EH (cell line): ENCODE measurements around the gene STH.

Source experiments
- DNase-seq: peaks from one replicate; pipeline ENCODE4 v3.0.0-alpha.2; 2015; ENCODE audit warnings: low read depth

The STH gene

DNA sequence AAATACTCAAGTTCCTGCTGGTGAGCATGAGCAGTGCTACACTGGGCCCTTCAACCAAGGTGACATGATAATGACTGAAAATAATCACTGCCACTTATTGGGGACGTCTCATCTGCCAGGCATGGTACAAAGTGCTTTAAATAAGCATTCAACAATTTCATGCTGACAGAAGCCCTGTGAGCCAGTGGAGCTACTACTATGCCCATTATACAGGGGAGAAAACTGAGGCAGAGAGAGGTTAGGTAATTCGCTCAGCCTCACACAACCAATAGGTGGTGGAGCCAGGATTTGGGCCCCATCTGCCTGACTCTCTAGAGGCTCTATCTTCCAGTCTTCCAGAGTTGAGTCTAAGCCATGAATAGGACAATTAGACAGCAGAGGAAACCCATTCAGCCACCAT, 30.3 kb upstream of the STH start:
- DNase-seq = no peak

DNA sequence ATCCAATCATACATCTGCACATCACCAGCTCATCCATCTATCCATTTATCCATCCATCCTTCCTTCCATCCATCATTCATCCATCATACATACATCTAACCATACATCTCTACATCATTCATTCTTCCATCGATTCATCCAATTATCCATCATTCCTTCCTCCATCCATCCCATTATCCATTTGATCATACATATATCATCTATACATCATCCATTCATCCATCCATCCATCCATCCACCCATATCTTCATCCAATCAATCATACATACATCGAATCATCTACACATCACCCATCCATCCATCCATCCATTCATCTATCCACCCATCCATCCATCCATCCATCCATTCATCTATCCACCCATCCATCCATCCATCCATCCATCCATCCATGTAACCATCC, 29.3 kb upstream of the STH start:
- DNase-seq = no peak

DNA sequence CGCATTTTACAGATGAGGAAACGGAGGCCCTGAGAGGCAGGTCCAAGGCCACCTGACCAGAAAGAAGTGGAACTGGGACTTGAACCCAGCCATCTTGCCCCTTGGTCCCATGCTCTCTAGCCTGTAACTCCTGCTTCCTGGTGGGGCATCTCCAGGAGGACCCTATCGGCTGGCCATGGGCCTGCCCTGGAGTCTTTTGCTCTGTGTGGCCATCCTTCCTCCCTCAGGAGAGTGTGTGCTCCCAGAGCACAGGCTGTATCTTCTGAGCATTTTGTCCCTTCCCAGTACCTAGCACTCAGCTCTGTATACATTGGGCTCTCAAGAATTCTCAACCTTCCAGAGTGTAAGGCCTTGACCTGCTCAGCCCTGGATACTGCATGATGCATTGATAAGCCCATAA, 28.4 kb upstream of the STH start:
- no peak for DNase-seq

DNA sequence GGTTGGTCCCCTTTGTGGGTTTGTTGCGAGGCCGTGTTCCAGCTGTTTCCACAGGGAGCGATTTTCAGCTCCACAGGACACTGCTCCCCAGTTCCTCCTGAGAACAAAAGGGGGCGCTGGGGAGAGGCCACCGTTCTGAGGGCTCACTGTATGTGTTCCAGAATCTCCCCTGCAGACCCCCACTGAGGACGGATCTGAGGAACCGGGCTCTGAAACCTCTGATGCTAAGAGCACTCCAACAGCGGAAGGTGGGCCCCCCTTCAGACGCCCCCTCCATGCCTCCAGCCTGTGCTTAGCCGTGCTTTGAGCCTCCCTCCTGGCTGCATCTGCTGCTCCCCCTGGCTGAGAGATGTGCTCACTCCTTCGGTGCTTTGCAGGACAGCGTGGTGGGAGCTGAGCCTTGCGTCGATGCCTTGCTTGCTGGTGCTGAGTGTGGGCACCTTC, 27.3 kb upstream of the STH start:
- DNase-seq = no peak

DNA sequence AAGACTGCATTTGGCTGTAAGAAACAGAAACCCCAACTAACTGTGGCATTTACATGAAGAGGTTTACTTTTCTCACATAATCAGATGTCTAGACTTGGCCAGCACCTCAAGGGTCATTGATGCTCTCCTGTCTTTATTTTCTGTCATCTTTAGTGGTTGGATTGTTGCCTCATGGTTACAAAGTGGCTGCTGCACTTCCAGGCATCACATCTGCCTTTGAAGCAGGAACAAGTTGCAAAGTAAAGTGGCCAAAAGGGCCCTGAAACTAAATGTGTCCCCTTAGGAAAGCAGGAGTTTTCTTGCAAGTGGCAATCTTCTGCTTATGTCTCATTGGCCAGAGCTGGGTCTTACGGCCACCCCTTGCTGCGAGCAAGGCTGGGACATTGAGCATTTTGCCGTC, 26.5 kb upstream of the STH start:
- no peak for DNase-seq

GRCh38 chr17:45973099-45973780, 25.8 kb upstream of the STH start:
- DNase-seq = no peak

GRCh38 chr17:45973946-45974859, 24.8 kb upstream of the STH start:
- DNase-seq = no peak

DNA sequence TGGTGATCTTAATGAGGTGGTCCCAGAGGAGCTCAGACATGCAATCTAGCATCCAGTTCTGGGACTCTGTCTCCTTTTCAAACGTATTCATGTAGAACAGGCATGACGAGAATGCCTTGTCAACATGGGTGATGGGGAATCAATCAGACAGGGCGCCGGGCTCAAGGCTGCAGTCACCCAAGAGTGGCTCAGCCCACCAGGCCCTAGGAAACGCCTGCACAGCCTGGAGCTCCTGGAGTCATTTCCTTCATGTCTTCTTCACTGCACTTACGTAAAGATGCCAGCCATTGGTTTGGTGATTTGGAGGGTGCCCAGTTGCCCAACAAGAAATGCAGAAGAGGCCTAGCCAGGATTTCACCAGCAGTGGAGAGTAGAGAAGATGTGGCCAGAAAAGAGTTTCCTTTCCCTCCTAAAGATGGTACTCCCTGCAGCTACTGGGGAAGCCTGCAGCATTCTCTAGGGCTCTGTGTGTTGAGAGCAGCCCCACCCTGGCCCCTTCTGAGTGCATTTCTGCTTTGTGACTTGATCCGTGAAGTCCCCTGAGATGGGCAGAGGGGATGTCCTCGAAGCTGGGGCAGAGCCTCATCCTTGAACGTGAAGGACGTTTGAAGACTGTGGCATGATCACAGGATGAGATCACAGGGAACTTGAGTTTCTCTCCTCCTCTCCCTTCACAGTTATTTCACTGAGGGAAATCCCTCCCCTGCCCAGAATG, 24.0 kb upstream of the STH start:
- no peak for DNase-seq

DNA sequence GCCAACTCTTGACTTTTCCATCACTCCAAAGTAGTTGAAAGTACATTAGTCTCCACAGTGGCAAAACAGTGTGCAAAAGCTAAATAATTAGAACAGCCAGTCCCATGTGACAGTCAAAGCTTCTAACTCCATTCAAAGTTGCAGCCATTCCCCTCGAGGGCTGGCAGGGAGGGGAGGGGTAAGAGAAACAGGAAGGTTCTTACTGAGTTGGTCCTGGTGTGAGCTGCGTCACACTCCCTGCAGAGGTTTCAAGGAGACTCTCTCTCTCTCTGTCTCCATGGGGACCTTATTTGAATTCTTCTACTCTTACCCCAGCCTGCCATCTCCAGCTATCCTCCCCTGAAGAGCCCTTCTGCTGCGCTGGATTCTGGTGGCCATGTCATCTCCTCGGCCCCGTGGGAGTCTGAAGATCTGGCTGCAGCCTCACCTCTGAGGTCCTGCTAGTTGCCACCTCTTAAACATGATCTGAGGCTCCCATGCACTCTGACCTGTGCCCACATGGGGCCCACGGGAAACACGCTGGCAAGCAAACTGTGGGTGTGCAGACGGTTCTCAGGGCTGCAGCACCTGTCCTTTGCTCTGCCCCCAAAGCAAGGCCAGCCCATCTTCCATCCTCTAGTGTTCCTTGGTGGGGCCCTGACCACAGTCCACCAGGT, 23.3 kb upstream of the STH start:
- DNase-seq = no peak

GRCh38 chr17:45976391-45976754, 22.7 kb upstream of the STH start:
- DNase-seq = no peak

- peak; percentile 22 for DNase-seq
Measured at GRCh38 chr17:45976755-45977505, 22.1 kb upstream of the STH start.

GRCh38 chr17:45977506-45977824, 21.6 kb upstream of the STH start:
- DNase-seq = no peak

DNA sequence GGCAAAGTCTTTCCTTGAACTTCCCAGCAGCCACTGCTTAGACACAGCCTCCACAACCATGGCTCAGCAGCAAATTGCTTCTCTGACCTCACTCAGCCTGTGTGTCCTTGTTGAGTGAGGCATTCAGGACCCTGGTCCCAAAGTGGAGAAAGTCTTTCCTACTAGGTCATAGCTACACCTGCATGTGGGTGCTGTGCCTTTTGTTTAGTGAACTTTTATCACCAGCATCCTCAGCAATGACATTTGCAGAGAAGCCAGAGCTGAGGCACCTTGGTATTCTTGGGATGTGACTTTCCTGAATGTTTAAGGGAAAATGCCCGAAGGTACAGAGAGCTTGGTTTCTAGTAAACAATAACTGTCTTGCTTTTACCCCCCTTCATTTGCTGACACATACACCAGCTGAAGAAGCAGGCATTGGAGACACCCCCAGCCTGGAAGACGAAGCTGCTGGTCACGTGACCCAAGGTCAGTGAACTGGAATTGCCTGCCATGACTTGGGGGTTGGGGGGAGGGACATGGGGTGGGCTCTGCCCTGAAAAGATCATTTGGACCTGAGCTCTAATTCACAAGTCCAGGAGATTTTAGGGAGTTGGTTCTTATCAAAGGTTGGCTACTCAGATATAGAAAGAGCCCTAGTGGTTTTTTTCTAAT, 20.9 kb upstream of the STH start:
- no peak for DNase-seq

- no peak for DNase-seq
Measured at GRCh38 chr17:45979137-45979536, 19.9 kb upstream of the STH start.

DNA sequence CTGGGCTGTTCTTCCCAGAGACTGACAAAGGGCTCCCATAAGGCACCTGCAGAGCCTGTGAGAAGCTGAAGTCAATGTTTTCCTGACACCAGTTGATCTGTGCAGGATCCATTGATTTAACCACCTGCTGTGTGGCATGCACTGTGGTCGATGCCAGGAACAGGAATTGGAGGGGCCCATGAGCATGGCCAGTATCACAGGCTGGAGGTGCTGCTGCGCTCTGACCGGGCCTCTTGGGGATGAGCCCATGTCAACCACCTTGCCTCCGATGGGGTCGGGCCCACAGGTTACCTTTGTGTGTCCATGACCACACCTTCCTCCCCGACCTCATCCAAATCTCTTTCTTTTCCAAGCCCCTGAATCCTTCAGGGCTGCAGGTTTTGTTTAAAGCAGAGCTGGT, 18.2 kb upstream of the STH start:
- no peak for DNase-seq

DNA sequence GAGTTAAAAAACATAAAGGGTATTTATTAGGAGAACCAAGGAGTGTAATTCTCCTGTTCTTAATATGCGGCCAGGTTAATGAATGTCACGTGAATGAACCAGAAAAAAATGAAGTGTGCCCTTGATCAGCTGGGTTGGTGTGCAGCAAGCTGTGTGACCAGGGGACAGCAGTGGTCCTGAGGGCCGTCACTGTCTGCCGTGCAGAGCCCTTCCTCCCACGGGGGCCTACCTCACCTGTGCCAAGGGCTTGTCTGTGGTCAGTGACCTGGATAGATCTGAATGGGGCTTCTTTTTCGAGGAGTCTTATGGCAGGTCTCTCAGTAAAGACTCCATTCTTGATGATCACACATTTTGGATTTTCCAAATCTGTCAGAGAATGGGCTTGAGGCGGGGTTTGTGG, 17.7 kb upstream of the STH start:
- DNase-seq = no peak

DNA sequence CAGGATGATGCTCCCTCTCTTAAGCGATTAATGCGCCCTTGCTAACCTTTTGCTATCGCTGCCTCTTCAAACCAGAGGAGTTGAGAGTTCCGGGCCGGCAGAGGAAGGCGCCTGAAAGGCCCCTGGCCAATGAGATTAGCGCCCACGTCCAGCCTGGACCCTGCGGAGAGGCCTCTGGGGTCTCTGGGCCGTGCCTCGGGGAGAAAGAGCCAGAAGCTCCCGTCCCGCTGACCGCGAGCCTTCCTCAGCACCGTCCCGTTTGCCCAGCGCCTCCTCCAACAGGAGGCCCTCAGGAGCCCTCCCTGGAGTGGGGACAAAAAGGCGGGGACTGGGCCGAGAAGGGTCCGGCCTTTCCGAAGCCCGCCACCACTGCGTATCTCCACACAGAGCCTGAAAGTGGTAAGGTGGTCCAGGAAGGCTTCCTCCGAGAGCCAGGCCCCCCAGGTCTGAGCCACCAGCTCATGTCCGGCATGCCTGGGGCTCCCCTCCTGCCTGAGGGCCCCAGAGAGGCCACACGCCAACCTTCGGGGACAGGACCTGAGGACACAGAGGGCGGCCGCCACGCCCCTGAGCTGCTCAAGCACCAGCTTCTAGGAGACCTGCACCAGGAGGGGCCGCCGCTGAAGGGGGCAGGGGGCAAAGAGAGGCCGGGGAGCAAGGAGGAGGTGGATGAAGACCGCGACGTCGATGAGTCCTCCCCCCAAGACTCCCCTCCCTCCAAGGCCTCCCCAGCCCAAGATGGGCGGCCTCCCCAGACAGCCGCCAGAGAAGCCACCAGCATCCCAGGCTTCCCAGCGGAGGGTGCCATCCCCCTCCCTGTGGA, 16.0 kb upstream of the STH start:
- no peak for DNase-seq

DNA sequence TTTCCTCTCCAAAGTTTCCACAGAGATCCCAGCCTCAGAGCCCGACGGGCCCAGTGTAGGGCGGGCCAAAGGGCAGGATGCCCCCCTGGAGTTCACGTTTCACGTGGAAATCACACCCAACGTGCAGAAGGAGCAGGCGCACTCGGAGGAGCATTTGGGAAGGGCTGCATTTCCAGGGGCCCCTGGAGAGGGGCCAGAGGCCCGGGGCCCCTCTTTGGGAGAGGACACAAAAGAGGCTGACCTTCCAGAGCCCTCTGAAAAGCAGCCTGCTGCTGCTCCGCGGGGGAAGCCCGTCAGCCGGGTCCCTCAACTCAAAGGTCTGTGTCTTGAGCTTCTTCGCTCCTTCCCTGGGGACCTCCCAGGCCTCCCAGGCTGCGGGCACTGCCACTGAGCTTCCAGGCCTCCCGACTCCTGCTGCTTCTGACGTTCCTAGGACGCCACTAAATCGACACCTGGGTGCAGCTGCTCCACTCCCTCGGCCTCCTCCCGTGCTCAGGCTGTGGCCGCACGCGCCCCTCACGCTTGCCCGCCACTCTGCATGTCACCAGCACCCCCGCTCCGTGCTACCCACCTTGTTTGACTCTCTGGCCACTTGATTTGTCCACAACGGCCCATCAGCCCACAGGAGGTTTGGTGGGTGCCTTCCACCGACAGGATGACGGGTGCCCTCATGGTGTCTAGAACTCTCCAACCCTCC, 15.3 kb upstream of the STH start:
- no peak for DNase-seq

DNA sequence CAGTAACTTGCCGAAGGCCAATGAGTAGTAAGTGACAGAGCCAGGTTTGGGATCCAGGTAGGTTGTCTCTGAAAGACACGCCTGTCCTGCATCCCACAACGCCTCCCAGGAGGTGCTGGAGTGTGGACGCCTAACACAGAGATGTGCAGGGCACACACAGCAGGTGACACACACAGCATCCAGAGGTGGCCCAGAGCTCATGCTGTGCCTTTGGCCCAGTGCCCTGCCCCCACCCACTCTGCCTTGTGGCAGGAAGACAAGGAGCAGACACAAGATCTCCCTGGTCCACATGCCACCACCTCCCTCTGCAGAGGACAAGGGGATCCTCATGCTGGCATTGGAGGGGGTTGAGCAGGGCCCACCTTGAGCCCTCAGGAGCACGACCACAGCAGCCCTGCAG, 14.7 kb upstream of the STH start:
- DNase-seq = no peak

DNA sequence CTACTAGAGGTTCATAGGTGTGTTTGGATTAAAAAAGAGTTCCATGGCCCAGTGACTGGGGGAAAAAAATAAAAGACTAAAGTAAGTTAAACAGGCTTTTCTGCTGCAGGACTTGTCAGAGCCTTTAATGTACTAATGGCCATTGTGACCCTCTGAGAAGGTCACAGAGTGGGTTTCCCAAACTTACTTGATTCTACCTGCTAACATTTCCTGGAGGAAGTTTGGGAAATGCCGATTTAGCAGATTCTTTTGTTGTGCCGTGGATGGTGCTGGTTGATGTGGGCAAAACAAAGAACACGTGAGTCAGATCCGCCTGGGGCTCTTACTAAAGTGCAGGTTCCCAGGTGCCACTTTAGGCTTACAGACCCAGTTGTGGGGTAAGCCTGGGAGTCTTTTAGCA, 13.6 kb upstream of the STH start:
- DNase-seq = no peak
